Adipose tissue (tissue), 3 donors: ENCODE results near the gene TEX14. TPM values are rescaled to one million over a fixed set of nuclear protein-coding genes. Genes with fewer than 3 reads are reported as not detected.

Experiments
- H3K27ac ChIP-seq: one replicate; pipeline ENCODE4 v1.5.1; 2013; ENCODE audit warnings: low read depth, low read length
- WGBS, 3 donors: extraction: QIAGEN DNeasy Blood & Tissue Kit; methylation state at CpG; one replicate each; pipeline ENCODE4 v1.1.7; 2013; 5-methylcytosine and 5-hydroxymethylcytosine counted together
- polyA plus RNA-seq, 3 donors: library from polyadenylated mRNA; stranded (reverse); fragments of 200-250 nt; gene quantifications; one replicate each; pipeline ENCODE4 v1.2.3, GENCODE V29; 2013
- donor health status: healthy with polysubstance abuse.
- donor health status: Bipolar disorder and iron deficiency.
- donor health status: healthy.

TEX14 gene, protein sequence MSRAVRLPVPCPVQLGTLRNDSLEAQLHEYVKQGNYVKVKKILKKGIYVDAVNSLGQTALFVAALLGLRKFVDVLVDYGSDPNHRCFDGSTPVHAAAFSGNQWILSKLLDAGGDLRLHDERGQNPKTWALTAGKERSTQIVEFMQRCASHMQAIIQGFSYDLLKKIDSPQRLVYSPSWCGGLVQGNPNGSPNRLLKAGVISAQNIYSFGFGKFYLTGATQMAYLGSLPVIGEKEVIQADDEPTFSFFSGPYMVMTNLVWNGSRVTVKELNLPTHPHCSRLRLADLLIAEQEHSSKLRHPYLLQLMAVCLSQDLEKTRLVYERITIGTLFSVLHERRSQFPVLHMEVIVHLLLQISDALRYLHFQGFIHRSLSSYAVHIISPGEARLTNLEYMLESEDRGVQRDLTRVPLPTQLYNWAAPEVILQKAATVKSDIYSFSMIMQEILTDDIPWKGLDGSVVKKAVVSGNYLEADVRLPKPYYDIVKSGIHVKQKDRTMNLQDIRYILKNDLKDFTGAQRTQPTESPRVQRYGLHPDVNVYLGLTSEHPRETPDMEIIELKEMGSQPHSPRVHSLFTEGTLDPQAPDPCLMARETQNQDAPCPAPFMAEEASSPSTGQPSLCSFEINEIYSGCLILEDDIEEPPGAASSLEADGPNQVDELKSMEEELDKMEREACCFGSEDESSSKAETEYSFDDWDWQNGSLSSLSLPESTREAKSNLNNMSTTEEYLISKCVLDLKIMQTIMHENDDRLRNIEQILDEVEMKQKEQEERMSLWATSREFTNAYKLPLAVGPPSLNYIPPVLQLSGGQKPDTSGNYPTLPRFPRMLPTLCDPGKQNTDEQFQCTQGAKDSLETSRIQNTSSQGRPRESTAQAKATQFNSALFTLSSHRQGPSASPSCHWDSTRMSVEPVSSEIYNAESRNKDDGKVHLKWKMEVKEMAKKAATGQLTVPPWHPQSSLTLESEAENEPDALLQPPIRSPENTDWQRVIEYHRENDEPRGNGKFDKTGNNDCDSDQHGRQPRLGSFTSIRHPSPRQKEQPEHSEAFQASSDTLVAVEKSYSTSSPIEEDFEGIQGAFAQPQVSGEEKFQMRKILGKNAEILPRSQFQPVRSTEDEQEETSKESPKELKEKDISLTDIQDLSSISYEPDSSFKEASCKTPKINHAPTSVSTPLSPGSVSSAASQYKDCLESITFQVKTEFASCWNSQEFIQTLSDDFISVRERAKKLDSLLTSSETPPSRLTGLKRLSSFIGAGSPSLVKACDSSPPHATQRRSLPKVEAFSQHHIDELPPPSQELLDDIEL (N-terminal part only)
- under 1 TPM in 2 of 3 donors, not detected in 1; 0.05 to 0.28 TPM for polyA plus RNA-seq

DNA sequence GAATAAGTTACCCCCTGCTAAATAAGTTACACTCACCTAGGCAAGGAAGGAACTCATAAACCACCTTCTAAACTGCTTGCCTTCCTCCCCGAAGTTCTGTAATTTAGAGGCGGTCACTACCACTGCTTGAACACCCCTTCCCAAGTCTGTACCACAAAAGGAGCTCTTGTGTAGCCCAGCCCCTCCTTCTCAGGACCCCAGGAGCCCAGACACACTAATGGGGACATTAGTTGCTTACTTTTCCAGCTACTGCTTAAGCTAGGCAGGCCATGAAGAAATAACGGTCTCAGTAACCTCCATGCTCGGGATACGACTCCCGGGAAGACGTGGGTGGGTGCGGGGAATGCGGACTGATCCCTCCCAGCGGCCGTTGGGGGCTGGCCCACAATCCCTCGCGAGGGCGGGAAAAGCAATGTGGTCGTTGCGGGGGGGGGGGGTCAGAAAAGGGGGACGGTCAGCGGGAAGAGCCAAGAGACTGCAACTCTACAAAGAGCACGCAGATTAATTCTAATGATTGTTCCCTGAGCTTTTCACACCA lies at the start of gene TEX14:
TSS of gene TEX14 (minus strand) at position 345 of the 538 bp plus-strand sequence. CDS start 40,044 bp downstream, outside the sequence.
- 80 to 93% (median 93%) methylated on average over 18 to 19 of the region's 19 CpGs for WGBS, 3 donors

DNA sequence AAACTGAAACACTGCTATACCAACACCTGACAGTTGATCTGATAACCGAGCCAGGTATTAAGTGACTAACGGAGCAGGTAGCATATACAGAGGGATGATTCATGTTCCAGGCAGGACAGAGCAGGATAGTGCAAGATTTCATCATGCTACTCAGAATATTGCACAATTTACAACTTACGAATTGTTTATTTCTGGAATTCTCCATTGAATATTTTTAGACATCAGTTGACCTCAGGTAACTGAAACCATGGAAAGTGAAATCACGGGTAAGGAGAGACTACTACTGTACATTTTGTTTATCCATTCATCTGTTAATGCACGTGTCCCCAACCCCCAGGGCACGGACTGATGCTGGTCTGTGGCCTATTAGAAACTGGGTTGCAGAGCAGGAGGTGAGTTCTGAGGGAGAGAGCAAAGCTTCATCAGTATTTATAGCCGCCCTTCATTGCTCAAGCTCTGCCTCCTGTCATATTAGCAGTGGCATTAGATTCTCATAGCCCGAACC lies 49.3 kb upstream of the TEX14 start:
- 78 to 83% (median 80%) methylated on average over 8 of the region's 8 CpGs for whole genome bisulfite sequencing, 3 donors
- H3K27ac ChIP-seq: no peak overlapping the region

More for the DNA sequence above, at the start of gene TEX14:
- no peak within 1 kb of the TSS for H3K27ac ChIP-seq

DNA sequence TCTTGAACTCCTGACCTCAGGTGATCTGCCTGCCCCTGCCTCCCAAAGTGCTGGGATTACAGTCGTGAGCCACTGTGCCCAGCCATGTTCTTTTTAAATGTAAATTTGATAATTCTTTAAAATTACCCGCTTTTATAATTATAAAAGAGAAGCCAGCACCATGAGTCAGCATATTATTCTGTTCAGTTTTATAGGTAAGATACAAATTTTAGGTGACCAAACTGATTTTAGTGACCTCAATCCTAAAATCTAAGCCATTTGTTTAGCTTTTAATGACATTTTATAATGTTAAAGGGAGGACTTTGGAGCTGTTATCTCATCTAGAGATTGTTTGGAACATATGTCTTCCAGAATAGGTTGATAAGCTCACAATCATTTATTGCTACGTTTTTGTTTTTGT lies 43.0 kb upstream of the TEX14 start:
- 81 to 90% (median 87%) methylated on average over 3 of the region's 3 CpGs for WGBS, 3 donors
- no peak overlapping the region for H3K27ac ChIP-seq

DNA sequence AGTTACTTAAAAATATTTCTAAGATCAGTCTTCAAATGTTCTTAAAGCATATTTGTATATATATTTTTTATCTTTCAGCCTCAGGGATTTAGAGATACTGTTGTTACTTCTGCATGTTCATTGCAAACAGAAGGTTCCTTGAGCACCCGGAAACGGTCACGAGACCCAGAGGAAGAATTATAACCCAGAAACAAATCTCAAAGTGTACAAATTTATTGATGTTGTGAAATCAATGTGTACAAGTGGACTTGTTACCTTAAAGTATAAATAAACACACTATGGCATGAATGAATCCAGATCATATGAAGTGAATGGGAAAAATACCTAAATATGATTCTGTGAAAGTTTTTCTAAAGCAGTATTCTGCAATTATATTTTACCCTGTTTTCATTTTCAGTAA lies 42.2 kb upstream of the TEX14 start:
- WGBS, 3 donors: 92 to 93% (median 92%) methylated on average over 3 of the region's 3 CpGs
- no peak overlapping the region for H3K27ac ChIP-seq

DNA sequence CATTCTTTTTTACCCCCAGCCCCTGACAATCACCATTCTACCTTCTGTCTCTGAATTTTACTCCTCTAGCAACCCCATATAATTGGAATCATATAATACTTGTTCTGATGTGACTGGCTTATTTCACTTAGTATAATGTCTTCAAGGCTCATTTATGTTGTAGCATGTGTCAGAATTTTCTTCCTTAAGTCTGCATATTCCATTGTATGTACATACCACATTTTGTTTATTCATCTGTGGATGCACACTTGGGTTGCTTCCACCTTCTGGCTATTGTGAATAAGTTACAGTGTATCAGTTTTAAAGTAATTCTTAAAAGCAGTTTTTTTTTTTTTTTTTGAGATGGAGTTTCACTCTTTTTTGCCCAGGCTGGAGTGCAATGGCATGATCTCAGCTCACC lies 39.1 kb upstream of the TEX14 start:
- no peak overlapping the region for H3K27ac ChIP-seq

DNA sequence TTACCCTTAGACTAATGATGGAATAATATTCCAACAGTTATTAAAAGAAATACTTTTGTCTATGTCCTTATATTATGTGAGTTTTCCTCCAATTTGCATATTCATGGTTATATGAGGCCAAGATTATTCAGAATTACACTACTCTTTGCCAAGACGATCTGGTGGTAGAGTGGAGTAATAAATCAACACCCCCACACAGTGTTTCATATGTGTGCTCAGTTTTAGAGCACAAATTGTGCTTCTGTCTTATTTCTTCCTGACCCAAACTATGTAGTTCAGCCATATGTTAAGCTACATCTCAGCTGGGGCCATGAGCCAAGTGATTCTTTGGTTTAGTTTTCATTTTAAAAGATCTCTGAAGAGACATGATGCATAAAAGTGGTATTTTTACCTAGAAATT lies 37.0 kb upstream of the TEX14 start:
- H3K27ac ChIP-seq: no peak overlapping the region
- WGBS, 3 donors: 25 to 37% (median 35%) methylated on average over 1 of the region's 1 CpG

DNA sequence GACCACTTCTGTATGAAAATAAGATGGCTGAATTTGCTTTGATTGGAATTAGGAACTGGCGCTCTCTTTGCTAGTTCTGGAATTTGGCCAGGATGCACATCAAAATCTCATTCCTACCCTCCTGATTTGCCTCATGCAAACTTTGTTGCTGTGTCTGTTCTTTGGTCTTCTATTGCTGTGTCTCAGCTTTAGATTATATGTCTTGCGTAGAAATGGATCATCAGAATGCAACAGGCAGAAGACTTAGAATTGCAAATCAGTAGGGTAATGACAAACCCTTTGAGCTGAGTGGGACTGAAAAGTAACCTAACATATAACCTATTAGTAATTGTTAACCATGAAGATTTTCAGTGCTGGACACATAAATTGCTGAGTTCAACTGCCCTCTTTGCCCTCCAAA lies 30.9 kb upstream of the TEX14 start:
- WGBS, 3 donors: 96 to 97% (median 97%) methylated on average over 2 of the region's 2 CpGs
- H3K27ac ChIP-seq: no peak overlapping the region

DNA sequence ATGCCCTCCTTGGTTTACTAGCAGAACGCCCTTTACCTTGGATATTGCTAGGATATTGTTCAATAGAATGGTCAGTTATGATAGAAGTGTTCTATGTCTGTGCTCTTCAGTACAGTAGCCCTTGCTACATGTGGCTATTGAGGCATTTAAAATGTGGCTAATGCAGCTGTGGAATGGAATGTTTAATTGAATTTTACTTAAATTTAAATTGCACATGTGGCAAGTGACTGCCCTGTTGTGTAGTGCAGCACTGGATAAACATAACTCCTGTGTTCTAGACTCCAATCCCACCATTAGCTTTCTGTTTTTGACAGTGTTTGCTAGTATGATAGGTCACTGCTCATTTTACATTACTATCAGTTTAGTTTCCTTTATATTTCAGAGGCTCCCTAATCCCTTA lies 30.4 kb upstream of the TEX14 start:
- H3K27ac ChIP-seq: no peak overlapping the region
- 93 to 96% (median 93%) methylated on average over 1 of the region's 1 CpG for WGBS, 3 donors

DNA sequence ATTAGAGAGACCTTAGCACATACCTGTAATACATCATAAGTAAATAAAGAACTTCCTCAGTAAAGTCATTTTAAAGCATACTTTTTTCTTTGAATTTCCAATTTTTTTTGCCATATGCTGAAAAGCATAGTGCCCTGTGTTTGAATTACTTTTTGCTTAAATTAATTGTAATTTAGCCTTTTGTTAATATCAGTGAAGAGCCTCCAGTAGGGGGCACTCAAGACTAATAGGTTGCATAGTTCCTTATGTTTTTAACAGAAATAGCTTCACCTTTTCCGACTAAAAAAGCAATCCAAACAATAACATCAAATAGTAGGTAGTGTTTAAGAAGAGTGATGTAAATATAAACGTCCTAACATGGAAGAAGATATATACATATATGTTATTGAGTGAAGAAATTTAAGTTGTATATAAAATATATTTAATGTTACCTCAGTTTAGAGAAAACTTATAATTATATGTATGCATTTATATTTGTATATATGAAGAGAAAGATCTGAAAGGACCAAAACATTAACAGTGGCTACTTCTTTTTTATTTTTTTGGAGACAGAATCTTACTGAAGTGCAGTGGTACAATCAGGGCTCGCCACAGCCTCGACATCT lies 19.2 kb upstream of the TEX14 start:
- no peak overlapping the region for H3K27ac ChIP-seq
- WGBS, 3 donors: 49 to 54% (median 52%) methylated on average over 4 of the region's 4 CpGs

DNA sequence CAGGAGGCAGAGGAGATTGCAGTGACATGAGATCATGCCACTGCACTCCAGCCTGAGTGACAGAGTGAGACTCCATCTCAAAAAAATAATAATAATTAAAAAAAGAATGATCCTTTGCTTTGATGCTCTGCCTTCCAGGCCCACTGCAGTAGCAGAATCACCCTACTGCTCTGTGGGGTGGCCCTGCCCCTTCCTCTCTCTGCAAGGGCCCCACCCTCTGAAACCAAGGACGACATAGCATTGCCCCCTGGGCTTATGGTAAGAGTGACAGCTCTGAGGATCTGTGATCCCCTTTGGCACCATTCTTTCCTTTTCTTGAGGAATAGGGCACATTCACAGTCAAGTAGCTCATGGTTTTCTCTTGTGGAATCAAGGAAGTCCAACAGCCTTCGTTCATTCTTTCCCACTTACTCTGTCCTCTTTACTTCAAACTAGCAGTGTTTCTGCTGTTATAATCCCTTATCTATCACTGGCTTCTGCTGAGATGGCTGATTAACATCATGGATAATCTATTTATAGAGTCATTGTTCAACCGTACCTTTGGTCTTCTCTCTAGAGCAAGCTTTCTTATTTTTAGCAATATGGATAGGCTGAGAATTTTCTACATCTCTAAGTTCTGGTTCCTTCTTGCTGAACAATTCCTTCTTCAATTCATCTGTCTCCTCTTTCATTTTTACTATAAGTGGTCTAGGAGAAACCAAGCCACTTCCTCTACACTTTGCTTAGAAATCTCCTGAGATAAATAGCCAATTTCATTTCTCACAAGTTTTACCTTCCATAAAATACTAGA lies 14.7 kb upstream of the TEX14 start:
- 71 to 78% (median 76%) methylated on average over 3 of the region's 3 CpGs for WGBS, 3 donors
- no peak overlapping the region for H3K27ac ChIP-seq

DNA sequence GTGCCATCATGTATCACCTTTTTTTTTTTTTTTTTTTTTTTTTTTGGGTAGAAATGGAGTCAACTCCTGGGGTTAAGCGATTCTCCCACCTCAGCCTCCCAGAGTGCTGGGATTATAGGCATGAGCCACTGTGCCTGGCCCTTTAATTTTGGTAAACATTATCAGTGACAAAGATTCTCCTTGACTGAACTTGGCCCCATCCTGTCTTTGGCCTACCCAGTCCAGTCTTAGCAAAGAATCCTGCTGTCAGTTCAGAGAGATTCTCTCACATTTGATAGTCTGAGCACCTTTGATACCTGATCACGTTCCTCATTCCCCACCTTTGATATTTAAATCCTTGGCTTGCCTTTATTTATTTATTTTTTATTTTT lies 12.1 kb upstream of the TEX14 start:
- 93 to 98% (median 97%) methylated on average over 2 of the region's 2 CpGs for WGBS, 3 donors
- H3K27ac ChIP-seq: no peak overlapping the region

DNA sequence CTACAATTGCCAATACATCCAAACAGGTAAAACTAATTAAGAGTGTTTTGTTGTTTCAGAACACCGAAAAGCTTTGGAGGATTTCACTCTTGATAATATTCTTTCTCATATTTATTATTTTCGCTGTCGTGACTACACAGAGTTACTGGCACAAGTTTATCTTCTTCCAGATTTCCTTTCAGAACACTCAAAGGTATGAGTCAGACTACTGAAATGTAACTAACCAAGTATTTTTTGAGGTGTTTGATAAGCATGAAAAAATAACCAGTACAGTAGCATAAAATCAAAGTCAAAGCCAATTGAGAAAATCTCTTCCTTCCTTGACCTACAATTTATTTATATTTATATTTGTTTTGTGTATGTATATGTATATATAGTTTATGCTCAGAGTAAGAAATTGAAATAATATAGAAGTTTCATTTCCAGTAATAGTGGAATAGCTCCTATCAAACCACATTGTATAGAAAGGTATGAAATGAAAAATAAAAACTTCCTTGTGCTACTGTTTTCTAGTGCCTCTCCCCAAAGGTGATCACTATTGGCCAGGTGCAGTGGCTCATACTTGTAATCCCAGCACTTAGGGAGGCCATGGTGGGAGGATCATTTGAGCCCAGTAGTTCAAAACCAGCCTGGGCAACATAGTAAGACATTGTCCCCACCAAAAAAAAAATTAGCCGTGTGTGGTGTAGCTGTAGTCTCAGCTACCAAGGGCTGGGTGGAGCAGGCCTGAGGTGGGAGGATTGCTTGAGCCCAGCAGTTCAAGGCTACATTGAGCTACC lies 11.5 kb upstream of the TEX14 start:
- 78 to 86% (median 81%) methylated on average over 4 of the region's 4 CpGs for WGBS, 3 donors
- H3K27ac ChIP-seq: no peak overlapping the region

DNA sequence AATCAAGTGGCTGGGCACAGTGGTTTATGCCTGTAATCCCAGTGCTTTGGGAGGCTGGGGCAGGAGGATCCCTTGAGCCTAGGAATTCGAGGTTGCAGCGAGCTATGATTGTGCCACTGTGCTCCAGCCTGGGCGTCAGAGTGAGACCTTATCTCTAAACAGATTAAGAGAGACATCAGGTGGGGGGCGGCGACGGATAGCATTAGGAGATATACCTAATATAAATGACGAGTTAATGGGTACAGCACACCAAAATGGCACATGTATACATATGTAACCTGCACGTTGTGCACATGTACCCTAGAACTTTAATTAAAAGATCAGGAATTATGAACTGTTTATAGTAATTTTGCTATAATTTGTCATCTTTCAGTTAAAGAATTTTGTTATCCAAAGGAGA lies 10.9 kb upstream of the TEX14 start:
- WGBS, 3 donors: 86 to 91% (median 88%) methylated on average over 8 of the region's 8 CpGs
- no peak overlapping the region for H3K27ac ChIP-seq

DNA sequence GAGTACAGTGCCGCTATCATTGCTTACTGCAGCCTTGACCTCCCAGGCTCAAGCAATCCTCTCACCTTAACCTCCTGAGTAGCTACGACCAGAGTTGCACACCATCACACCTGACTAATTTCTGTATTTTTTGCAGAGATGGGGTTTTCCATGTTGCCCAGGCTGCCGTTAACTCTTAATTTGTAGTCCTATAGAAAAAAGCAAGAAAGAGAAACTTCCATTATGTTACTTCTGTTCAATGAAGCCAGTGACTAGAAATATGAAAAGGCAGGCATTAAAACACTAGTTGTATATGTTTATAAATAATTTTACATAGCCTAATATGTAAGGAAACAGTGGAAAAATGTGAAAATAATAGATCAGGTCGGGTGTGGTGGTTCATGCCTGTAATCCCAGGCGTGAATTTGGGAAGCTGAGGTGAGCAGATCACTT lies 10.2 kb upstream of the TEX14 start:
- no peak overlapping the region for H3K27ac ChIP-seq
- WGBS, 3 donors: 90 to 93% (median 93%) methylated on average over 5 of the region's 5 CpGs

DNA sequence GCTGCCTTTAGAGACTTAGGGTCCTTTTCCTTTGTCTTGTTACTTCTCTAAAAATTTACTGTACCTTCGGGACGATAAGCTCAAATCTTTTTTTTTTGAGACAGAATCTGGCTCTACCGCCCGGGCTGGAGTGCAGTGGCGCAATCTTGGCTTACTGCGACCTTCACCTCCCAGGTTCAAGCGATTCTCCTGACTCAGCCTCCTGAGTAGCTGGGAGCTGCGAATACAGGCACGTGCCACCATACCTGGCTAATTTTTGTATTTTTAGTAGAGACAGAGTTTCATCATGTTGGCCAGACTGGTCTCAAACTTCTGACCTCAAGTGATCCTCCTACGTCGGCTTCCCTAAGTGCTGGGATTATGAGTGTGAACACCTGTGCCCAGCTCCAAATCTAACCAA lies 7.9 kb upstream of the TEX14 start:
- 95 to 97% (median 95%) methylated on average over 11 of the region's 11 CpGs for WGBS, 3 donors
- H3K27ac ChIP-seq: no peak overlapping the region

DNA sequence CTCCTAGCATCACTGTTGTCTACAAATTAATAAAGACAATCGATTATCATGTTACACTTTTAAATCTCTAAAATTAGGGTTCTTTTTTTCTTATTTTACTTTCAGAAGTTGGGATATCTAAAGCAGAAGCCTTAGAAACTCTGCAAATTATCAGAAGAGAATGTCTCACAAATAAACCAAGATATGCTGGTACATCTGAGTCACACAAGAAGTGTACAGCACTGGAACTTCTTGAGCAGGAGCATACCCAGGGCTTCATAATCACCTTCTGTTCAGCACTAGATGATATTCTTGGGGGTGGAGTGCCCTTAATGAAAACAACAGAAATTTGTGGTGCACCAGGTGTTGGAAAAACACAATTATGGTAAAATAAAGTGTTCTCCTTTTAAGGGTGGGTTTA lies 3.0 kb upstream of the TEX14 start:
- WGBS, 3 donors: 92 to 97% (median 94%) methylated on average over 1 of the region's 1 CpG
- no peak overlapping the region for H3K27ac ChIP-seq
